Upper lobe of left lung (tissue), 4 donors: ENCODE results near the gene VWA8.

Source experiments
- CTCF ChIP-seq, 6 experiments: fragments of 450-650 bp in 4 of 6; fragments of 200-600 bp in 2 of 6; sonication (generic) in 2 of 6; IDR thresholded peaks; one replicate each; pipeline ENCODE4 v1.5.1; 2016 to 2019; ENCODE audit warnings: antibody characterized with exemption in 6 of 6
- EP300 ChIP-seq, 4 donors: sonication (generic); formaldehyde crosslinking; IDR thresholded peaks; one replicate each; pipeline ENCODE4 v1.5.1; 2017; ENCODE audit warnings: antibody characterized with exemption in 4 of 4, control low read depth in 2 of 4
- POLR2A ChIP-seq, 4 donors: fragments of 450-650 bp; IDR thresholded peaks; one replicate each; pipeline ENCODE4 v1.5.1; 2016 to 2017; ENCODE audit warnings: antibody characterized with exemption in 4 of 4, mild to moderate bottlenecking in 2 of 4
- POLR2AphosphoS5 ChIP-seq, 2 donors: sonication (generic); formaldehyde crosslinking; IDR thresholded peaks; one replicate each; pipeline ENCODE4 v1.5.1; 2017; ENCODE audit warnings: antibody characterized with exemption in 2 of 2

GRCh38 chr13:41697578-41697977, 263.3 kb downstream of the VWA8 start:
- TF ChIP-seq POLR2A (IDR thresholded peaks at IDR 0.05): no peak
- TF ChIP-seq POLR2AphosphoS5 (IDR thresholded peaks at IDR 0.05): no peak
- TF ChIP-seq CTCF (IDR thresholded peaks at IDR 0.05): no peak
- TF ChIP-seq EP300 (IDR thresholded peaks at IDR 0.05): no peak
